NCI-H1105 (cell line): ENCODE results near the gene THEM5.

Experiments
- DNase-seq: peaks from one replicate; lab custom pipeline; 2025; lab: John Stamatoyannopoulos, UW

Gene THEM5

GRCh38 chr1:151819976-151820623 lies 33.4 kb downstream of the THEM5 start:
- DNase-seq, result no peak

DNA sequence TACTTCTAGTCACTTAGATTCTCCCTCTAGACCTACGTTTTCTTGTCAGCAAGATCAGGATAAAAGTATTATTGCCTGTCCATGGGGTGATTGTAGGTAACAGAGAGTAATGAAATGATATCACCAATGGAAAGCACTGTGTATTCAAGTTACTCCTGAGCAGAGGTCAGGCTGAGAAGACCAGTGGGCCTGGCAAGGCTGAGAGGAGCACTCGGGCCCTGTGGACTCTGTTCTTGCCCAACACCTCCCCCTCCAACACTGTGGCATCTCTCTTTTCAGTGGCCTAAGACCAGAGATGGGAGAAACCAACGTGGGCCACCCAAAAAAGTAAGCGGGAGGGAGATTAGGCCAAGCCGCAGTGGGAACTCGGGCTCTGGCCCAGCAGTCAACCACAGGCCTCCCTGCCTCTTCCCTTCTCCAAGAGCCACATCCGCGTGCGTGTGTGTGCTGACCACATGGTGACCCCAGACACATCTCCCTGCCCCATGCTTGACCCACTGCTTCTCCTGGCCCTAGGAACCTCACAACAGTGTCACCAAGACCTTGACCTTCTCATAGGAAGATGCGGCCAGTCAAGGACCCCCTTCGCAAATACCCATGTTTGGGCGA lies 34.2 kb downstream of the THEM5 start:
- DNase-seq, result no peak

DNA sequence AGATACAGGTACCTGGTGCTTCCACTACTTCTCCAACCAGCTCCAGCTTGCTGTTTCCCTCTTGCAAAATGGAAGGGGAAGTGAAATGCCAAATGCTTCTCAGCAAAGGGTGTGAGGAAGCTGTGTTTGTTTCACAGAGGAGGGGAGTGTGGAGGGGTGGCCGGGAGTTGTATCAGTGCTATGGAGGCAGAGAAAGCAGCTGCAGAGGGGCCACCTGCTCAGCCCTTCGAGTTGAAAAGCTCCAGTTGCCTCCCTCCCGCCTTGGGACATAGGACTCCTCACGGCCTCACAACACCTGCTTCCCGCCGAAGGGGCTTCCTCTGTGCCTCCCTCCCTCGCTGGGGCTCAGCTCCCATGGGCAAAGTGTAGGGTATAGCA lies 36.2 kb downstream of the THEM5 start:
- no peak for DNase-seq

DNA sequence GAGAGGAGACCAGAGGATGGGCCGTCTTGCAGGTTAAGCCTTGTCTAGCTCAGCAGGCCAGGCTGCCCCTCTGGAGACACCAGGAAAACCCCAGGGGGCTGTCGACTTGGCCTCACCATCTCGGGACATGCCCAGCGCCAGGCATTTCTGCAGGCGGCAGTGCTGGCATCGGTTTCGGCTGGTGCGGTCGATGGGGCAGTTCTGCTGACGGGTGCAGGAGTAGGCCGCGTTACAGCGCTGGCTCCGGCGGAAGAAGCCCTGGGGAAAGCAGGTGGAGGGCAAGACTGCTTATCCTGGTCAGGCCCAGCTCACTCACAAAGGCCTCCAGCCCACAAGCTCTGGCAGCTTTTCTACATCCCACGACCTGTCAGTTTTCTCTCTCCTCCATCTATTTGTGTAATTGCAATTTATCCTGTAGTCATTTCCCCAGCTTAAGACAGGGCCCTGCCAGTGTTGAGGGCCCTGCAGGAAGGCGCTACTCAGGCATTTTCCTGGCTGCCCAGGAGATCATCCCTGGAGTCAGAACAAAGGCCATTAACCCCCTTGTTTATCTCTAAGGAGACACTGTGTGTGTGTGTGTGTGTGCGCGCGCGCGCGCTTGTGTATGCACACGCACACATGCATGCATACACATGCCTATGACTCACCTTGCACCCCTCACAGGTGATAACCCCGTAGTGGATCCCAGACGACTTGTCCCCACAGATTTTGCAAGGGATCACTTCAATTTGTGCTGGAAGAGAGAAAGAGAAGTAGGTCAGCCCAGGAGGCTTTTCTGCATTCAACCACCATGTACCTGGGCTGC lies 36.8 kb downstream of the THEM5 start:
- no peak for DNase-seq

DNA sequence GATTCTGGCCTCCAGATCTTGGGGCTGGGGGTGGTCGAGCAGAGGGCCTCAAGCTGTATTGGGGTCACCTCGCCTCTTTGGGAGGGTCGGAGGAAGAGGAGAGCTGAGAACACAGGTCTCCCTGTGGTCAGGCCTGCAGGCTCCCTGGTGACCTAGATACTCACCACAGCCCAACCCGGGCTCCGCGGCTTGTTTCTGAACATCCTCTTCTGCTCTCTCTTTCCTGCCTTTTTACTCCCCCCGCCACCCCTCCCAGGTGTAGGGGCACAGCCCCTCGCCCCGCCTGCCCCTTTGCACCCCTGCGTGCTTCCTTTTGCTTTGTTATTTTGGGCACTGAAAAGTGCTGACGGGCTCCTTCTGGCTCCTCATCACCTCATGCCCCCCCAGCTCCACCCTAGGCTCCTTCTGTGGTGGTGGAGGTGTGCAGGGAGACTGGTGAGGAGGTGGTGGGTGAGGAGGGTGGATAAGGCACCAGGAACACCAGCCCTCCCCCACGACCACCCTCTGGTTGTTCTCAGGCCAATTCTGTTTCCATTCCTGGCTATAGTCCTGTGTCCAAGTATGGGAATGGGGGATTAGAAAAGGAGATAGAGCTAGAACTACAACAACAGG lies 37.7 kb downstream of the THEM5 start:
- no peak for DNase-seq

GRCh38 chr1:151814971-151815545 lies 38.5 kb downstream of the THEM5 start:
- DNase-seq, result no peak

DNA sequence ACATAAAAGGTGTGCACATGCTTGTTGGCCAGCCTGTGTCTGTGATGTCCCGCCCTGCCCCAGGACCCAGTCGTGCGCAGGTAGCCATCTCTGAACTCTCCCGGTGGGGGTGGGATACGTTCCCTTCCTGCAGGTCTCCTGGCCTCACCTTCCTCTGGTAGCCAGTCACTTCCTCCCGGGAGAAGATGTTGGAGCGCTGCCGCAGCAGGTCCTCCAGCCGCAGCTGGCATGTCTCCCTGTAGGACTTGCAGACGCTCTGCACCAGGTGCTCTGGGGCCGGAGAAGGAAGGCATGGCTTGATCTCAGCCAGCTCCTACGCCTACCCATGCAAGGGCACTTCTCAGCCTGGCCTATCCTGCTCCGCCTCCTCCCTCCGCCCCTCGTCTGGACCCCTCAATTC lies 39.1 kb downstream of the THEM5 start:
- no peak for DNase-seq

- no peak for DNase-seq
Measured at GRCh38 chr1:151813271-151813977, 40.1 kb downstream of the THEM5 start.

GRCh38 chr1:151811181-151811580 lies 42.3 kb downstream of the THEM5 start:
- DNase-seq, result no peak

DNA sequence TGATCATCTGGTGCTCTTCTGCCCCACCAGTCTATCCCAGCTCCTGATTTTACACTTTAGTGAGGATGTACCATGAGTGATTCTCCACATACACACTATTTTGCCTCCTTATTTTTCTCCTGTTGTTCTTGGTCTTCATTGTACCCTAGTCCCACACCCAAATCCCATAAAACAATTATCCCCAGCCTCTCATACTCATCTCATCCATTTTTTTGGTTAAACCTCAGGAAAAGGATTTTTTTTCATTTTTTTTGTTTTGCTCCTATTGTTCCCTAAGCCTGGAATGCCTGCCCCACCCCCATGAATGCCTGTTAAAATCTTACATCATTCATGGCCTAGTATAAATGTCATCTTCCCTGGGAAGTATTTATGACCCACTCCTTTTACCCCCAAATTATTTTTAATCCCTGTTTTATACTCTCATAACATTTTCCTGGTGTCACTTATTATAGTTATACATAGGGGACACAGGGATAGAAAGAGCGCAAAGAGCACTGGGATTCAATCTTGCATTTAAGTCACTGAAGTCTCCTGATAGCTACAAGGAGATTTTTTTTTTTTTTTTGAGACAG lies 43.4 kb downstream of the THEM5 start:
- no peak for DNase-seq

- no peak for DNase-seq
Measured at GRCh38 chr1:151809290-151809984, 44.1 kb downstream of the THEM5 start.

- DNase-seq, result no peak
Measured at GRCh38 chr1:151807766-151808165, 45.7 kb downstream of the THEM5 start.

GRCh38 chr1:151807131-151807530 lies 46.4 kb downstream of the THEM5 start:
- no peak for DNase-seq

GRCh38 chr1:151806170-151806569 lies 47.3 kb downstream of the THEM5 start:
- DNase-seq, result no peak

- no peak for DNase-seq
Measured at GRCh38 chr1:151805066-151805820, 48.3 kb downstream of the THEM5 start, which contains the start of gene LINGO4. Gene LINGO4 (minus strand): TSS chr1:151805419. CDS start chr1:151802704, 2,715 bp downstream.

- no peak for DNase-seq
Measured at GRCh38 chr1:151803915-151804314, 49.6 kb downstream of the THEM5 start.

GRCh38 chr1:151803164-151803563 lies 50.3 kb downstream of the THEM5 start:
- no peak for DNase-seq

DNA sequence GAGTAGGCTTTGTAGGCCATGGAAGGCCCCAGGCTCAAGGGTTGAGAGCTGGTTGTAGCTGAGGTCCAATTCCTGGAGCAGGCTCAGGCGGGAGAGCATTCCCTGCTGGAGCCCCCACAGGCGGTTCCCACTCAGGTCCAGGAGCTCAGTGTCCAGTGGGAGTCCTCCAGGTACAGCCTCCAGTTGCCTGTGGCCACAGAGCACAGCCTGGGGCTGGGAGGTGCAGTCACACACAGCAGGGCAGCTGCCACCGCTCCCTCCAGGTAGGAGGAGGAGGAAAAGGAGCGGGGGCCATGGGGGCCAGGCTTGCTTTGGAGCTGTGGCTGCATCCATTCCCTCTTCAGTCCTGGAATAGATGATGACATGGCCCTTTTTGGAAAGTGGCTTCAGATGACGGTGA lies 51.1 kb downstream of the THEM5 start:
- no peak for DNase-seq

DNA sequence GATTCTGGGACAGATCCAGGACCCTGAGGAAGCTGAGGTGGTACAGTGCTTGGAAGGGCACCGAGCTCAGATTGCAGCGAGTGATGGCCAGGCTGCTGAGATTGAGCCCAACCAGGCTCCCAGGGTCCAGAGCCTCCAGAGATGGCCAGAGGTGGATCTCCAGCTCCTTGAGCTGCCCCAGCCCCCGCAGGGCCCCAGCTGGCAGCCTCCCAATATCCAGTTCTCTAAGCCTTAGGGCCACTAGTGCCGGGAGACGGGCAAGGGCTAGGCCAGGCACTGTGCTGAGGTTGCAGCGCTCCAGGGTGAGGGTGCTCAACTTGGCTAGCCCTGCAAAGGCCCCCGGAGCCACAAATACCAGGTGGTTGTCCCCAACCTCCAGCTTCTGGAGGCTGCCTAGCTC lies 51.7 kb downstream of the THEM5 start:
- DNase-seq, result no peak

DNA sequence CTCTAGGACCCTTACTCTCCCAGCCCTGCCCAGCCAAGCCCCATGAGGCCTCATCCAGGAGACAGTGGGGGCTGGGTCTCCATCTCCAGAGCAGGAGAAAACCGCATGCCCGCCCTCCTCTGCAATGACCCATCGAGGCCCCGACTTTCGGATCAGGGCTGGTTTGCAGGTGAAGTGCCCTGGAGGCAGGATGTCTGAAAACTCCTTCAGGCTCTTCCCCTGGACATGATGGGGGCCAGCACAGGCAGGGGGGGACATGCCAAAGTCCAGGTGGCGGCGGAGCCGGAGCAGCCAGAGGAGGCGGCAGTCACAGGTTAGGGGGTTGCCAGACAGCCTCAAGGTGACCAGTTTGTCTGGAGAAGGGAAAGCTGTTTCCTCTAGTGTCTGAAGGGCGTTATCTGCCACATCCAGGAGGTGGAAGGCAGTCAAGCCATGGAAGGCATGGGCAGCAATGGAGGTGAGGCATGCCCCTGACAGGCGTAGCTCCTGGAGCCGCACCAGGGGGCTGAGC lies 52.1 kb downstream of the THEM5 start:
- no peak for DNase-seq
